H1 (cell line): ENCODE results near the gene PPP1R14C. TPM values are rescaled to one million over a fixed set of nuclear protein-coding genes. Genes with fewer than 3 reads are reported as not detected.

Source experiments
- CTCF ChIA-PET: fragments of 300-600 bp; sonication (Branson Sonifier 250); formaldehyde crosslinking; loops from one replicate; lab custom pipeline; 2021; ENCODE audit not compliant: partially characterized antibody; lab: Charles Lee
- POLR2A ChIA-PET: fragments of 300-600 bp; sonication (Branson Sonifier 250); formaldehyde crosslinking; loops from one replicate; lab custom pipeline; 2021; ENCODE audit warnings: inconsistent platforms; ENCODE audit not compliant: partially characterized antibody; lab: Charles Lee
- DNase-seq, 2 experiments: peaks; one replicate each; pipeline versions ENCODE4 v3.0.0 to v3.0.0-alpha.2; 2010 to 2022; ENCODE audit warnings: low spot score in 2 of 2, low read depth in 1 of 2, mixed read lengths in 1 of 2
- FAIRE-seq: peaks from 2 replicates; lab custom pipeline; 2011; peaks lifted over from hg19 to GRCh38; lab: Jason Lieb, UNC
- H2AFZ ChIP-seq: 2 replicates; pipeline ENCODE4 v1.8.1; 2012; ENCODE audit warnings: low read length, inconsistent platforms
- H2AK5ac ChIP-seq: 2 replicates; pipeline ENCODE4 v1.6.1; 2013; ENCODE audit warnings: low read depth, low read length
- H2BK120ac ChIP-seq: replicated peaks from 2 replicates; pipeline ENCODE3; 2013; ENCODE audit warnings: low read depth, low read length, inconsistent platforms
- H2BK12ac ChIP-seq: 2 replicates; pipeline ENCODE4 v1.6.1; 2013; ENCODE audit warnings: low read depth, low read length
- H2BK15ac ChIP-seq: 2 replicates; pipeline ENCODE4 v1.6.1; 2013; ENCODE audit warnings: low read length
- H2BK20ac ChIP-seq: 2 replicates; pipeline ENCODE4 v1.6.1; 2013; ENCODE audit warnings: low read length
- H2BK5ac ChIP-seq: 2 replicates; pipeline ENCODE4 v1.6.1; 2013; ENCODE audit warnings: low read depth, low read length
- H3K14ac ChIP-seq: 2 replicates; pipeline ENCODE4 v1.6.1; 2013; ENCODE audit warnings: inconsistent platforms; ENCODE audit not compliant: insufficient read length
- H3K18ac ChIP-seq: 2 replicates; pipeline ENCODE4 v1.6.1; 2013; ENCODE audit warnings: low read length; ENCODE audit errors: extremely low read depth
- H3K23ac ChIP-seq: 2 replicates; pipeline ENCODE4 v1.6.1; 2013; ENCODE audit warnings: inconsistent platforms; ENCODE audit not compliant: insufficient read length
- H3K23me2 ChIP-seq: 2 replicates; pipeline ENCODE4 v1.6.1; 2013; ENCODE audit warnings: low read depth, low read length
- H3K27ac ChIP-seq: 2 replicates; pipeline ENCODE4 v1.6.1; 2011; ENCODE audit warnings: low read depth, low read length, inconsistent platforms
- H3K27me3 ChIP-seq, 4 experiments: replicated peaks in 1 of 4; 1 replicate in 1 of 4; 2 replicates in 3 of 4; pipeline versions ENCODE4 v1.6.1 to v1.8.1; 2011 to 2013; ENCODE audit warnings: low read length in 3 of 4, mild to moderate bottlenecking in 3 of 4, inconsistent platforms in 2 of 4, mixed read lengths in 2 of 4, moderate library complexity in 1 of 4; ENCODE audit not compliant: control insufficient read depth in 3 of 4, insufficient read depth in 3 of 4; ENCODE audit errors: extremely low read depth in 1 of 4
- H3K36me3 ChIP-seq, 4 experiments: 2 replicates each; pipeline versions ENCODE4 v1.6.1 to v1.8.1; 2011 to 2013; ENCODE audit warnings: mild to moderate bottlenecking in 4 of 4, low read length in 3 of 4, moderate library complexity in 2 of 4, control low read depth in 1 of 4, inconsistent platforms in 1 of 4; ENCODE audit not compliant: insufficient read depth in 4 of 4, control insufficient read depth in 2 of 4
- H3K4ac ChIP-seq: replicated peaks from 2 replicates; pipeline ENCODE3; 2013; ENCODE audit warnings: low read length, low read depth, mixed read lengths, inconsistent platforms; ENCODE audit not compliant: insufficient read length
- H3K4me1 ChIP-seq, 4 experiments: replicated peaks in 1 of 4; 1 replicate in 1 of 4; 2 replicates in 3 of 4; pipeline versions ENCODE4 v1.6.1 to v1.8.1; 2011 to 2013; ENCODE audit warnings: low read length in 3 of 4, inconsistent platforms in 2 of 4, mixed read lengths in 1 of 4; ENCODE audit not compliant: insufficient read depth in 4 of 4, control insufficient read depth in 3 of 4
- H3K4me2 ChIP-seq, 2 experiments: 2 replicates each; pipeline versions ENCODE4 v1.6.1 to v1.8.1; 2011 to 2013; ENCODE audit warnings: low read depth in 2 of 2, low read length in 2 of 2, control low read depth in 1 of 2, inconsistent platforms in 1 of 2, mild to moderate bottlenecking in 1 of 2; ENCODE audit not compliant: insufficient read depth in 1 of 2
- H3K4me3 ChIP-seq, 4 experiments: fragments of 200-600, 300-600 bp in 1 of 4; sonication (generic), shearing (Covaris generic), sonication (Bioruptor Twin) in 1 of 4; 2 replicates each; pipeline versions ENCODE4 v1.5.1 to v1.8.1; 2011 to 2016; ENCODE audit warnings: low read length in 4 of 4, low read depth in 3 of 4, control low read depth in 2 of 4, inconsistent platforms in 2 of 4, mild to moderate bottlenecking in 2 of 4, mixed read lengths in 1 of 4, moderate library complexity in 1 of 4; ENCODE audit not compliant: insufficient read depth in 2 of 4; ENCODE audit errors: extremely low read depth in 1 of 4
- H3K56ac ChIP-seq: replicated peaks from 2 replicates; pipeline ENCODE3; 2013; ENCODE audit warnings: low read depth, mild to moderate bottlenecking, mixed read lengths, low read length, inconsistent platforms; ENCODE audit not compliant: insufficient read length
- H3K79me1 ChIP-seq: 2 replicates; pipeline ENCODE4 v1.6.1; 2013; ENCODE audit warnings: low read depth, low read length, control low read depth
- H3K79me2 ChIP-seq, 2 experiments: 2 replicates each; pipeline versions ENCODE4 v1.6.1 to v1.8.1; 2012 to 2013; ENCODE audit warnings: low read length in 2 of 2, mild to moderate bottlenecking in 2 of 2, inconsistent platforms in 1 of 2; ENCODE audit not compliant: insufficient read depth in 2 of 2, control insufficient read depth in 1 of 2
- H3K9ac ChIP-seq, 4 experiments: replicated peaks in 1 of 4; 1 replicate in 1 of 4; 2 replicates in 3 of 4; pipeline versions ENCODE4 v1.6.1 to v1.8.1; 2011 to 2013; ENCODE audit warnings: low read depth in 3 of 4, low read length in 3 of 4, control low read depth in 2 of 4, mild to moderate bottlenecking in 2 of 4, moderate library complexity in 2 of 4, inconsistent platforms in 1 of 4; ENCODE audit errors: extremely low read depth in 1 of 4
- H3K9me3 ChIP-seq, 2 experiments: 2 replicates each; pipeline versions ENCODE4 v1.6.1 to v1.8.1; 2012 to 2013; ENCODE audit warnings: mild to moderate bottlenecking in 2 of 2, moderate library complexity in 2 of 2, control low read depth in 1 of 2, inconsistent platforms in 1 of 2, low read depth in 1 of 2, low read length in 1 of 2, mixed read lengths in 1 of 2; ENCODE audit not compliant: insufficient read depth in 2 of 2
- H4K20me1 ChIP-seq, 2 experiments: replicated peaks in 1 of 2; 2 replicates each; pipeline versions ENCODE3 to v1.8.1; 2011 to 2013; ENCODE audit warnings: inconsistent platforms in 2 of 2, low read length in 2 of 2, mild to moderate bottlenecking in 1 of 2; ENCODE audit not compliant: insufficient read depth in 2 of 2, control insufficient read depth in 1 of 2
- H4K5ac ChIP-seq: 2 replicates; pipeline ENCODE4 v1.6.1; 2013; ENCODE audit warnings: low read length, low read depth, mixed read lengths, inconsistent platforms; ENCODE audit not compliant: insufficient read length
- H4K8ac ChIP-seq: 2 replicates; pipeline ENCODE4 v1.8.0; 2013; ENCODE audit warnings: mild to moderate bottlenecking, moderate library complexity, low read length, inconsistent platforms; ENCODE audit not compliant: insufficient read depth; ENCODE audit errors: extremely low read depth
- H4K91ac ChIP-seq: replicated peaks from 2 replicates; pipeline ENCODE3; 2013; ENCODE audit warnings: low read length, mixed read lengths, inconsistent platforms; ENCODE audit not compliant: insufficient read length
- NANOG ChIP-seq: IDR thresholded peaks from 2 replicates; pipeline ENCODE4 v1.6.1; 2011; ENCODE audit warnings: low read length, low read depth, mild to moderate bottlenecking, inconsistent platforms; ENCODE audit not compliant: insufficient read depth, poor library complexity, severe bottlenecking
- POU5F1 ChIP-seq: IDR thresholded peaks from 2 replicates; pipeline ENCODE4 v1.6.1; 2011; ENCODE audit warnings: low read depth, mild to moderate bottlenecking, low read length, moderate library complexity
- RAD21 ChIP-seq, 2 experiments: IDR thresholded peaks in 1 of 2; conservative IDR thresholded peaks in 1 of 2; 2 replicates each; pipeline ENCODE4 v1.6.1; 2011; ENCODE audit warnings: low read depth in 2 of 2, low read length in 2 of 2, improper control_type of control experiment in 1 of 2, inconsistent platforms in 1 of 2, mild to moderate bottlenecking in 1 of 2, moderate library complexity in 1 of 2
- SRF ChIP-seq: IDR thresholded peaks from 2 replicates; pipeline ENCODE4 v1.6.1; 2011; ENCODE audit warnings: mild to moderate bottlenecking, low read depth, low read length, moderate library complexity
- TAF1 ChIP-seq: IDR thresholded peaks from 2 replicates; pipeline ENCODE4 v1.6.1; 2011; ENCODE audit warnings: mild to moderate bottlenecking, low read depth, low read length
- WGBS, 2 experiments: shearing (Covaris generic) in 1 of 2; methylation state at CpG; one replicate each; pipeline versions ENCODE4 v1.1.6 to v1.1.7; 2013 to 2015; ENCODE audit warnings: low lambda C conversion rate in 2 of 2, mixed read lengths in 2 of 2, inconsistent platforms in 1 of 2, low coverage in 1 of 2, missing lambda C conversion rate in 1 of 2; ENCODE audit not compliant: insufficient replicate concordance in 2 of 2, insufficient coverage in 1 of 2, insufficient read length in 1 of 2; ENCODE audit errors: extremely low coverage in 1 of 2, missing lambda C conversion rate in 1 of 2; 5-methylcytosine and 5-hydroxymethylcytosine counted together
- polyA plus RNA-seq, 7 experiments: library from polyadenylated mRNA; depleted of rRNA in 3 of 7; stranded (reverse) in 5 of 7; unstranded in 2 of 7; fragments of >200 nt in 5 of 7; fragments of 200-250 nt in 2 of 7; gene quantifications; 1 replicate in 5 of 7; 2 replicates in 1 of 7; 4 replicates in 1 of 7; pipeline versions ENCODE4 v1.2.1 to v1.2.3, GENCODE V29; 2011 to 2013; ENCODE audit warnings: missing spikeins in 2 of 7, mixed read lengths in 2 of 7
- total RNA-seq: library from RNA; stranded (reverse); fragmentation: NEBNext Ultra II Directional; extraction: Animal tissue kit (Norgen Biotek cat#: 25700); gene quantifications from 2 replicates; pipeline ENCODE4 v1.2.1, GENCODE V29; 2021
- TF ChIP-seq, protein P1 (sequence below): IDR thresholded peaks from 2 replicates; pipeline ENCODE4 v1.6.1; 2012; ENCODE audit warnings: inconsistent platforms

The PPP1R14C gene
- total and polyA plus RNA-seq, 2 of the 8 experiments (the other 6 are each of a cell fraction or from before 2014, with no cell fraction given), result 0.30 to 0.61 TPM

DNA sequence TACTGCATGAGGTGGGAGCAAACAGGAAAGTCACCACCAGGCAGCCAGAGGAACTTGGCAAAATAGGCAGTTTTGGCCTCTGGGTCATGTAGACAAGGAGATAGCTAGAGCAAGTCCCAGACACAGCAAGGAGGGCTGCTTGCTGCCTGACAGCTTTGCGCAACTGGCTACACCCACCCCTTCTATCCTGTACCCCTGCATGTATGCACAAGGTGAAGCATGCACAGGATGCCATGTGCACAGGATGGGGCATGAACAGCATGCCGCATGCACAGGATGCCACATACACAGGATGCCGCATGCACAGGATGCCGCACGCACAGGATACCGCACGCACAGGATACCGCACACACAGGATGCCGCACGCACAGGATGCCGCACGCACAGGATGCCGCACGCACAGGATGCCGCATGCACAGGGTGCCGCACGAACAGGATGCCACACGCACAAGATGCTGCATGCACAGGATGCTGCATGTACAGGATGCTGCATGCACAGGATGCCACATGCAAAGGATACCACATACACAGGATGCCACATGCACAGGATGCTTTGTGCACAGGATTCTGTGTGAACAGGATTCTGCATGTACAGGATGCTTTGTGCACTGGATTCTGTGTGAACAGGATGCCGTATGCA is 121.0 kb downstream of the PPP1R14C start:
- no peak overlapping the region for H2BK5ac ChIP-seq
- POLR2A ChIA-PET, result interaction anchor here (0.7 kb wide), 1 partner anchor 15 kb away, joined by 4 read pairs; no protein-coding TSS in a partner anchor
- H2AK5ac ChIP-seq, result no peak overlapping the region
- no peaks in the 10 kb centered on the region for H3K9me3 ChIP-seq
- H2BK20ac ChIP-seq, result no peak overlapping the region
- H2BK15ac ChIP-seq, result no peak overlapping the region
- no peak overlapping the region for H3K4ac ChIP-seq
- H3K79me1 ChIP-seq, result no peaks in the 10 kb centered on the region
- H4K5ac ChIP-seq, result no peak overlapping the region
- H3K18ac ChIP-seq, result no peak overlapping the region
- H3K36me3 ChIP-seq, result no peaks in the 10 kb centered on the region
- CTCF ChIA-PET, result interaction anchor here (0.6 to 1.5 kb wide), 2 partner anchors 13 to 703 kb away, joined by 3 to 4 read pairs; no protein-coding TSS in a partner anchor
- no peak overlapping the region for H4K8ac ChIP-seq
- TF ChIP-seq TAF1 (no peak), NANOG (no peak), POU5F1 (no peak), RAD21 (IDR thresholded peaks at IDR 0.05 in 1 of 2, conservative IDR thresholded peaks at IDR 0.05 in 1 of 2; ENCODE audit: low read depth in 2 of 2, low read length in 2 of 2) (no peak), SRF (no peak)
- TF ChIP-seq, protein P1, sequence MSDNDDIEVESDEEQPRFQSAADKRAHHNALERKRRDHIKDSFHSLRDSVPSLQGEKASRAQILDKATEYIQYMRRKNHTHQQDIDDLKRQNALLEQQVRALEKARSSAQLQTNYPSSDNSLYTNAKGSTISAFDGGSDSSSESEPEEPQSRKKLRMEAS, result no peak
- H3K14ac ChIP-seq, result no peak overlapping the region
- DNase-seq (no peak), FAIRE-seq (no peak)
- no peaks in the 10 kb centered on the region for H3K23me2 ChIP-seq
- no peak overlapping the region for H2BK120ac ChIP-seq
- H3K4me2 ChIP-seq, result no peak overlapping the region
- WGBS, 2 experiments, result 91% methylated on average over 14 of the region's 19 CpGs; no CpG with 5 or more reads in 1 of the 2 experiments
- no peaks in the 10 kb centered on the region for H3K27me3 ChIP-seq
- H2AFZ ChIP-seq, result no peak overlapping the region
- H4K20me1 ChIP-seq, result no peaks in the 10 kb centered on the region
- H3K56ac ChIP-seq, result no peak overlapping the region
- no peak overlapping the region for H4K91ac ChIP-seq
- no peak overlapping the region for H3K27ac ChIP-seq
- no peak overlapping the region for H3K23ac ChIP-seq
- no peak overlapping the region for H3K4me3 ChIP-seq
- peaks cover 0 to 4% (median 2%) of the 10 kb centered on the region in 4 experiments; a peak in 1 of 7 replicates for H3K4me1 ChIP-seq
- H2BK12ac ChIP-seq, result no peak overlapping the region
- H3K79me2 ChIP-seq, result no peaks in the 10 kb centered on the region
- H3K9ac ChIP-seq, result no peak overlapping the region
